HepG2 (cell line): ENCODE data around the gene SNX15. TPM values are rescaled to one million over a fixed set of nuclear protein-coding genes. Genes with fewer than 3 reads are reported as not detected.

Source experiments
- ATF5 ChIP-seq: sonication (generic); formaldehyde crosslinking; IDR thresholded peaks from 2 replicates; pipeline ENCODE4 v1.4.0; 2020; ENCODE audit warnings: mild to moderate bottlenecking, low read depth, missing genetic modification reagents
- CBX1 ChIP-seq: IDR thresholded peaks from one replicate; pipeline ENCODE4 v1.6.1; 2016; ENCODE audit warnings: antibody characterized with exemption, low read depth
- CREBL2 ChIP-seq: sonication (generic); formaldehyde crosslinking; IDR thresholded peaks from 2 replicates; pipeline ENCODE4 v1.8.1; 2023; ENCODE audit warnings: missing genetic modification reagents, mild to moderate bottlenecking, borderline replicate concordance
- CSRNP2 ChIP-seq: sonication (generic); formaldehyde crosslinking; conservative IDR thresholded peaks from 2 replicates; pipeline ENCODE4 v1.8.0; 2022; ENCODE audit warnings: low read depth, missing genetic modification reagents
- FOSL2 ChIP-seq: sonication (generic); formaldehyde crosslinking; IDR thresholded peaks from 2 replicates; pipeline ENCODE4 v1.4.0; 2020; ENCODE audit warnings: missing genetic modification reagents
- NFKB2 ChIP-seq: sonication (generic); formaldehyde crosslinking; IDR thresholded peaks from 2 replicates; pipeline ENCODE4 v1.4.0; 2020; ENCODE audit warnings: missing genetic modification reagents, borderline replicate concordance
- POGK ChIP-seq: sonication (generic); formaldehyde crosslinking; conservative IDR thresholded peaks from 2 replicates; pipeline ENCODE4 v1.8.0; 2022; ENCODE audit warnings: mild to moderate bottlenecking, moderate library complexity, missing genetic modification reagents
- PREB ChIP-seq: sonication (generic); formaldehyde crosslinking; IDR thresholded peaks from 2 replicates; pipeline ENCODE4 v1.4.0; 2020; ENCODE audit warnings: missing genetic modification reagents
- SMC3 ChIP-seq: IDR thresholded peaks from 2 replicates; pipeline ENCODE4 v1.6.1; 2011; ENCODE audit warnings: low read length, improper control_type of control experiment
- ZC3H13 ChIP-seq: sonication (generic); formaldehyde crosslinking; IDR thresholded peaks from 2 replicates; pipeline ENCODE4 v1.8.1; 2023; ENCODE audit warnings: mild to moderate bottlenecking, missing genetic modification reagents, moderate library complexity
- ZHX2 ChIP-seq, 2 experiments: sonication (generic) in 1 of 2; formaldehyde crosslinking in 1 of 2; IDR thresholded peaks; 2 replicates each; pipeline versions ENCODE4 v1.6.1 to v1.9.0; 2014 to 2022; ENCODE audit warnings: antibody characterized with exemption in 1 of 2, borderline replicate concordance in 1 of 2, inconsistent platforms in 1 of 2, low read depth in 1 of 2, missing genetic modification reagents in 1 of 2
- ZNF362 ChIP-seq: sonication (generic); formaldehyde crosslinking; IDR thresholded peaks from 2 replicates; pipeline ENCODE4 v1.4.0; 2020; ENCODE audit warnings: missing genetic modification reagents, mild to moderate bottlenecking, borderline replicate concordance
- ZNF674 ChIP-seq: sonication (generic); formaldehyde crosslinking; IDR thresholded peaks from 2 replicates; pipeline ENCODE4 v1.5.0; 2020; ENCODE audit warnings: low read depth, mild to moderate bottlenecking, missing genetic modification reagents
- polyA plus RNA-seq, 8 experiments: library from polyadenylated mRNA; depleted of rRNA in 3 of 8; stranded (reverse) in 7 of 8; unstranded in 1 of 8; fragments of >200 nt; fragmentation: Illumina TruSeq in 4 of 8; extraction: Trizol in 4 of 8; gene quantifications; 2 replicates each; pipeline versions ENCODE4 v1.2.1 to v1.2.3, GENCODE V29; 2011 to 2016; ENCODE audit warnings: low read depth in 4 of 8, missing spikeins in 1 of 8, mixed read lengths in 1 of 8; ENCODE audit not compliant: insufficient read depth in 1 of 8
- total RNA-seq, 5 experiments: library from RNA; depleted of rRNA; stranded (reverse); fragments of >200 nt; fragmentation: Illumina TruSeq; extraction: Trizol; gene quantifications; 2 replicates each; pipeline ENCODE4 v1.2.3, GENCODE V29; 2016; ENCODE audit warnings: low read depth in 1 of 5
- TF ChIP-seq, protein P1 (sequence below): sonication (generic); formaldehyde crosslinking; IDR thresholded peaks from 2 replicates; pipeline ENCODE4 v1.4.0; 2020; ENCODE audit warnings: mild to moderate bottlenecking, missing genetic modification reagents

The SNX15 gene
- total and polyA plus RNA-seq, 2 of the 13 experiments (the other 11 are each of a cell fraction or from before 2014, with no cell fraction given) = 19.1 to 22.6 TPM

- TF ChIP-seq POGK (CRISPR knock-in tag) (no peak), ZC3H13 (no peak), CREBL2 (CRISPR knock-in tag) (no peak), PREB (CRISPR knock-in tag) (no peak), ATF5 (CRISPR knock-in tag) (no peak), ZNF674 (CRISPR knock-in tag) (no peak), CBX1 (no peak), NFKB2 (no peak), ZNF362 (CRISPR knock-in tag) (no peak), FOSL2 (CRISPR knock-in tag) (peak; percentile 58), CSRNP2 (CRISPR knock-in tag) (no peak), ZHX2 (IDR thresholded peaks at IDR 0.05; ENCODE audit: low read depth) (no peak), ZHX2 (CRISPR knock-in tag; IDR thresholded peaks at IDR 0.05; ENCODE audit: borderline replicate concordance) (no peak), SMC3 (peak; percentile 61)
- TF ChIP-seq, protein P1, sequence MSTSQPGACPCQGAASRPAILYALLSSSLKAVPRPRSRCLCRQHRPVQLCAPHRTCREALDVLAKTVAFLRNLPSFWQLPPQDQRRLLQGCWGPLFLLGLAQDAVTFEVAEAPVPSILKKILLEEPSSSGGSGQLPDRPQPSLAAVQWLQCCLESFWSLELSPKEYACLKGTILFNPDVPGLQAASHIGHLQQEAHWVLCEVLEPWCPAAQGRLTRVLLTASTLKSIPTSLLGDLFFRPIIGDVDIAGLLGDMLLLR (CRISPR knock-in tag) = no peak
Observed at GRCh38 chr11:64996710-64997380, 30.4 kb upstream of the SNX15 start, which contains the start of gene BATF2 (continued).
